ENCODE measurements around the gene RASGRP2.

The RASGRP2 gene

DNA sequence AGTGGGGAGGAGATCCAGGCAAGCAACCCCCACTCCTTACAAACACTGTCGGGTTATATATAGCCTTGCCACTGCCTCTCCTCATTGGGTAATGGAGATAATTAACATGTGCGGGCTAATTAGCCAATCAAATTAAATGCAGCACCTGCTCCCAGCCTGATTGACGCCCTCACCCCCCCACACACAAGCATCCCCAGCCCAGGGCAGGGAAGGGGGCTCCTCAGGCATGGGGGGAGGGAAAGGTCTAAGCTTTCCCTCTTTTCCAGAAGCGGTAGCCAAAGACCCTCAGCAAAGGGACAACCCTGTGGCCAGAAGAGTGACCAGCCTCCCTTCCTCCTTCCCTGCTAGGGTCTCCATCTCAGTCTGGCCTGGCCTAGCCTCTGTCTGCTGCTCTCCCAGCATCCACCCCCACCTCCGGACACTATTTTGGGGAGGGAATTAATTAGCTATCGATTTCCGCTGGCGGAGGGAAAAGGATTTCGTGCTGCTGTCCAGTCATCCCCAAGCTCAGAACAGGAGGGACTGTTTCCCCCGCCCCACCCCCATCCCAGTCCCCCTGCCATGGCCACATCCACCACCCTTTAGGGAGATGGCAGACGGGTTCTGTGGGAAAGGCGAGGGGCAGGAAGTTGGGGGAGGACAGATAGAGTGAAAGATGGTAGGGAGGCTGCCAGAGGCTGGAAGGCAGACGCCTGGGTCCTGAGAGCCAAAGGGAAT is 28.0 kb downstream of the RASGRP2 start:
- peaks cover 0 to 40% (median 35%) of the 10 kb centered on the region in 4 experiments for H3K4me1 ChIP-seq (ENCODE audit: control extremely low read depth in 1 of 4, control insufficient read depth in 4 of 4, insufficient read depth in 4 of 4, low read length in 3 of 4)
- POLR2A ChIA-PET = no interaction called here
- no peaks in the 10 kb centered on the region for H3K36me3 ChIP-seq (ENCODE audit: control insufficient read depth in 4 of 4, insufficient read depth in 4 of 4, low read length in 3 of 4)
- DNase-seq = no peak
- peaks cover 0 to 64% (median 28%) of the 10 kb centered on the region in 5 experiments for H3K27me3 ChIP-seq (replicated peaks in 2 of 5; ENCODE audit: control insufficient read depth in 4 of 5, insufficient read depth in 5 of 5, low read length in 4 of 5)
- H3K9me3 ChIP-seq (ENCODE audit: control extremely low read depth in 1 of 5, control insufficient read depth in 4 of 5, insufficient read depth in 2 of 5, low read depth in 1 of 5, low read length in 4 of 5) = no peaks in the 10 kb centered on the region
- H3K27ac ChIP-seq (ENCODE audit: insufficient read depth in 1 of 2, low read depth in 1 of 2, low read length in 2 of 2, poor library complexity in 1 of 2, severe bottlenecking in 2 of 2) = no peak overlapping the region
- 17% methylated on average over 4 of the region's 13 CpGs for WGBS (ENCODE audit: insufficient coverage)
- H3K4me3 ChIP-seq (ENCODE audit: control insufficient read depth in 1 of 7, extremely low read depth in 1 of 7, insufficient read depth in 4 of 7, low read depth in 2 of 7, low read length in 6 of 7) = peak overlapping the region in 1 of 7 experiments; percentile 26
- CTCF ChIA-PET = interaction anchor here (0.6 to 2.6 kb wide), 7 partner anchors 10 to 56 kb away, joined by 3 to 10 read pairs (median 5); partner anchors contain the start of gene RASGRP2

DNA sequence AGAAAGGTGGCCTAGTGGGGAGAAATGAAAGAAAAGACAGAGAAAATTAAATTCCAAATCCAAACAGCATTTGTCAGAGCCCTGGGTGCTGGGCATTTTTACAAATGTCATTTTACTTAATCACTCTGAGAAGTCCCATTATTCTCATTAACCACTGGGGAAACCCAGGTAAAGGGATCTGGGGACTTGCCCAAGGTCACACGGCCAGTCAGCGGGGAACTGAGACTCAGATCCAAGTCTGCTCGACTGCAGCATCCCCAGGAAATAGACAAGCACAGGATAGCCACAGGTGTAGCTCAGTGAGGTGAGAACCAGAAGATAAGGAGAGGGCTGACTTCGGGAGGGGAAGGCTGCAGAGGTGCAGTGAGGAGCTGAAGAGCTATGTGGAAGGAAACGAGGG is 28.8 kb downstream of the RASGRP2 start:
- Histone ChIP-seq H3K4me1 (ENCODE audit: control extremely low read depth in 1 of 4, control insufficient read depth in 4 of 4, insufficient read depth in 4 of 4, low read length in 3 of 4) (peaks cover 0 to 40% (median 37%) of the 10 kb centered on the region in 4 experiments), H3K27me3 (replicated peaks in 2 of 5; ENCODE audit: control insufficient read depth in 4 of 5, insufficient read depth in 5 of 5, low read length in 4 of 5) (peaks cover 0 to 67% (median 33%) of the 10 kb centered on the region in 5 experiments), H3K36me3 (ENCODE audit: control insufficient read depth in 4 of 4, insufficient read depth in 4 of 4, low read length in 3 of 4) (no peaks in the 10 kb centered on the region), H3K9me3 (ENCODE audit: control extremely low read depth in 1 of 5, control insufficient read depth in 4 of 5, insufficient read depth in 2 of 5, low read depth in 1 of 5, low read length in 4 of 5) (no peaks in the 10 kb centered on the region), H3K4me3 (ENCODE audit: control insufficient read depth in 1 of 7, extremely low read depth in 1 of 7, insufficient read depth in 4 of 7, low read depth in 2 of 7, low read length in 6 of 7) (no peak overlapping the region), H3K27ac (ENCODE audit: insufficient read depth in 1 of 2, low read depth in 1 of 2, low read length in 2 of 2, poor library complexity in 1 of 2, severe bottlenecking in 2 of 2) (no peak overlapping the region)
- 78% methylated on average over 5 of the region's 5 CpGs for WGBS (ENCODE audit: insufficient coverage)
- ChIA-PET POLR2A (no interaction called here), CTCF (interaction anchor here (0.6 to 2.6 kb wide), 4 partner anchors 10 to 27 kb away, joined by 3 to 10 read pairs (median 7); no protein-coding TSS in a partner anchor)
- DNase-seq = no peak

DNA sequence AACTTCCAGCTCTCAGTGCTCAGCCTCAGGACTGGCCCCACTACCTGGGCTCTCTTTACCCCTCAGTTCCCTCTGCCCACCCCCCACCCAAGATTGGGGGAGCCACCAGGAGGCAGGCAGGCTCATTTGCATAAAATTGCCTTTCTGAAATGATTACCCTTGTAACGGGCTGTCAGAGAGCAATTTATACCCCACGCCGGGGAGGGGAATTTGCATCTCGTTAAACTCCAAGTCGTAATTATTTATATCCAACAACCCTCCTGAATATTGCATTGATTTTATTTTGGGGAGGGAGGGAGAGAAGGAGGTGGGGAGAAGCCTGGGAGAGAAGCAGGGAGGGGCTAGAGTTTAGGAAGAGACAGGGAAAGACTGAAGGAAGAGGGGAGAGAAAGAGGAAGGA is 29.3 kb downstream of the RASGRP2 start:
- CTCF ChIA-PET = interaction anchor here (0.5 to 2.6 kb wide), 3 partner anchors 11 to 136 kb away, joined by 3 to 10 read pairs (median 3); no protein-coding TSS in a partner anchor
- WGBS (ENCODE audit: insufficient coverage) = no CpG with 5 or more reads among the region's 5 CpGs
- Histone ChIP-seq H3K36me3 (ENCODE audit: control insufficient read depth in 4 of 4, insufficient read depth in 4 of 4, low read length in 3 of 4) (no peaks in the 10 kb centered on the region), H3K9me3 (ENCODE audit: control extremely low read depth in 1 of 5, control insufficient read depth in 4 of 5, insufficient read depth in 2 of 5, low read depth in 1 of 5, low read length in 4 of 5) (no peaks in the 10 kb centered on the region), H3K27me3 (replicated peaks in 2 of 5; ENCODE audit: control insufficient read depth in 4 of 5, insufficient read depth in 5 of 5, low read length in 4 of 5) (peaks cover 0 to 69% (median 33%) of the 10 kb centered on the region in 5 experiments), H3K4me3 (ENCODE audit: control insufficient read depth in 1 of 7, extremely low read depth in 1 of 7, insufficient read depth in 4 of 7, low read depth in 2 of 7, low read length in 6 of 7) (no peak overlapping the region), H3K4me1 (ENCODE audit: control extremely low read depth in 1 of 4, control insufficient read depth in 4 of 4, insufficient read depth in 4 of 4, low read length in 3 of 4) (peaks cover 0 to 40% (median 37%) of the 10 kb centered on the region in 4 experiments), H3K27ac (ENCODE audit: insufficient read depth in 1 of 2, low read depth in 1 of 2, low read length in 2 of 2, poor library complexity in 1 of 2, severe bottlenecking in 2 of 2) (no peak overlapping the region)
- POLR2A ChIA-PET = no interaction called here
- DNase-seq = no peak

DNA sequence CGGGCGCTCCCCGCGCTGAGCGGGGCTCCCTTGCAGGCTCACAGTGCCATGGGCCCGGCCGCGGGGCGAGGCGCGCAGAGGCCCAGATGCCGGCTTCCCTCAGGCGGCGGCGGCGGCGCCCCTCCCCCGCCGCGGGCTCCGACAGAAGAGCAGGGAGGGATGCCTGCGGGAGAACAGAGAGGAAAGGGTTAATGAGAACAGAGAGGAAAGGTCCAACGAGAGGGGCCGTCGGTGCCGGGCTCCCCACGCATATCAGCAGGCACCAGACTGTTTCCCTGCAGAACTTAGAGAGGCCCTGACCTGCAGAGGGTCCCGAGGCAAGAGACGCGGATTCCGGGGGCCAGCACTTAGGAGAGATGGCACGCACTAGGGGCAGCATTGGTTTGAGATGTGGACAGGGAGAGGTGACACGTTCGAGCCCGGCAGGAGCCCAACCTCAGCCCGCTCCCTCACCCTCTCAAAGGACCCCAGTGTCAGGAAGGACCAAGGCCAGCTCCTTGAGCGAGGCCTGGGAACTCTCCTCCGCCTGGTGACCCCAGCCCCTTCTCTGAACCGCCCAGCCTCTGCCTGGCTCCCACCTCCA is 30.1 kb downstream of the RASGRP2 start:
- ChIA-PET POLR2A (no interaction called here), CTCF (interaction anchor here (0.5 to 0.7 kb wide), 2 partner anchors 25 to 135 kb away, joined by 3 read pairs; no protein-coding TSS in a partner anchor)
- H3K9me3 ChIP-seq (ENCODE audit: control extremely low read depth in 1 of 5, control insufficient read depth in 4 of 5, insufficient read depth in 2 of 5, low read depth in 1 of 5, low read length in 4 of 5) = no peaks in the 10 kb centered on the region
- no peaks in the 10 kb centered on the region for H3K36me3 ChIP-seq (ENCODE audit: control insufficient read depth in 4 of 4, insufficient read depth in 4 of 4, low read length in 3 of 4)
- H3K27ac ChIP-seq (ENCODE audit: insufficient read depth in 1 of 2, low read depth in 1 of 2, low read length in 2 of 2, poor library complexity in 1 of 2, severe bottlenecking in 2 of 2) = no peak overlapping the region
- WGBS (ENCODE audit: insufficient coverage) = 12% methylated on average over 32 of the region's 39 CpGs
- DNase-seq = peak in 1 of 3 donors; percentile 13
- H3K4me3 ChIP-seq (ENCODE audit: control insufficient read depth in 1 of 7, extremely low read depth in 1 of 7, insufficient read depth in 4 of 7, low read depth in 2 of 7, low read length in 6 of 7) = peak overlapping the region in 2 of 7 experiments; percentile 42
- H3K27me3 ChIP-seq (replicated peaks in 2 of 5; ENCODE audit: control insufficient read depth in 4 of 5, insufficient read depth in 5 of 5, low read length in 4 of 5) = peaks cover 0 to 73% (median 35%) of the 10 kb centered on the region in 5 experiments
- H3K4me1 ChIP-seq (ENCODE audit: control extremely low read depth in 1 of 4, control insufficient read depth in 4 of 4, insufficient read depth in 4 of 4, low read length in 3 of 4) = peaks cover 0 to 40% (median 37%) of the 10 kb centered on the region in 4 experiments

DNA sequence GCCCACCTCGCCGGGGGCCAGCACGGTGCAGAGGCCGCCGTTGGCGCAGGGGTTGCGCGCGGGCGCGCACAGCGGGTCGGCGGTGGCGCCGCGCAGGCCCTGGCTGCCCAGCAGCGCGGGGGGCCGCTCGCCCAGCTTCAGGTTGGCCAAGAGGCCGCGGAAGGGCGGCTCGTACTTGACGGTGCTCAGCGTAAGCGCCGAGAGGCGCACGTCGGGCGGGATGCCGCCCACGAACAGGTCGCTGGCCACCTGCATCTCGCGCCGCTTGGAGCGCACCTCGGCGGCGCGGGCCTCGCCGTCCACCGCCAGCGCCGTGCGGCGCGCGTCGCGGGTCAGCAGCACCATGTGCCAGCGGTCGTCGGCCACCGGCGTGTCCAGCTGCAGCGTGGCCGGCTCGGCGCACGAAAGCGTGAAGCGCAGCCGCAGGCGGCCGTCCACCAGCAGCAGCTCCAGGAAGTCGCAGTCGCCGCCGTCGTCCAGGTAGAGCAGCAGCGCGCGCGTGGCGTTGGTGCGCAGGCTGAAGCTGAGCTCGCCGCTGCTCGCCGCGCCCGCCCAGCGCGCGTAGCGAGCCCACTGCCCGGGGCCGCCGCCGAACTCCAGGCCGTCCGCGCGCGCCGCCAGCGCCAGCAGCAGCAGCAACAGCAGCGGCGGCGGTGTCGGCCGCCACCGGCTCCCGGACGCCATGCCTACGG is 30.8 kb downstream of the RASGRP2 start:
- CTCF ChIA-PET = no interaction called here
- POLR2A ChIA-PET = interaction anchor here (0.5 to 0.6 kb wide), 2 partner anchors 21 to 166 kb away, joined by 3 to 4 read pairs; no protein-coding TSS in a partner anchor
- H3K27ac ChIP-seq (ENCODE audit: insufficient read depth in 1 of 2, low read depth in 1 of 2, low read length in 2 of 2, poor library complexity in 1 of 2, severe bottlenecking in 2 of 2) = no peak overlapping the region

DNA sequence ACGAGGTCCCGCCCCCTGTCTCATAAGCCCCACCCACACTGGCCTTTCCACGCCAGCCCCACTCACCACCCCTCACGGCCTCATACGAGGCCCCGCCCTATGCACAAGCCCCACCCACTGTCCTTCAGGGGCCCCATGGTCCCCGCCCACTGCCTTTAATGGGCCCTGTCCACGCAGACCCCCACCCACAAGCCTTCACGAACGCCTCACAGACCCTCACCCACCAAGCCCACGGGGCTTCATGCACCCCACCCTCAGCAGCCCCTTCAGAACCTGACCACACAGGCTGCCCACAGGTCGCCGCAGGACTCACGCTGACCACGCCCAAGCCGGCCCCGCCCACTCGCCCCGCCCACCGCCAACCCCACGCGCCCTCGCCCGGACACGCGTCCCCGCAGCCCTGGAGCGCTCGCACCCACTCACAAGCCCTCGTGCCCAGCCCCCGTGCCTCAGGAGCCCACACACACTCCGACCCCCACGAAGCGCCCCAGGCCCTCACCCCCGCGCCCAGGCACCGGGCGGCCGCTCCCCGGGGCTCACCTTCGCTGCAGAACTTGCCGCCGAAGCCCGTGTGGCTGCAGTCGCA is 31.4 kb downstream of the RASGRP2 start:
- ChIA-PET POLR2A (no interaction called here), CTCF (no interaction called here)
- Histone ChIP-seq H3K36me3 (ENCODE audit: control insufficient read depth in 4 of 4, insufficient read depth in 4 of 4, low read length in 3 of 4) (no peaks in the 10 kb centered on the region), H3K27ac (ENCODE audit: insufficient read depth in 1 of 2, low read depth in 1 of 2, low read length in 2 of 2, poor library complexity in 1 of 2, severe bottlenecking in 2 of 2) (no peak overlapping the region), H3K4me3 (ENCODE audit: control insufficient read depth in 1 of 7, extremely low read depth in 1 of 7, insufficient read depth in 4 of 7, low read depth in 2 of 7, low read length in 6 of 7) (peak overlapping the region in 2 of 7 experiments; percentile 8 to 11), H3K4me1 (ENCODE audit: control extremely low read depth in 1 of 4, control insufficient read depth in 4 of 4, insufficient read depth in 4 of 4, low read length in 3 of 4) (peaks cover 0 to 40% (median 37%) of the 10 kb centered on the region in 4 experiments), H3K27me3 (replicated peaks in 2 of 5; ENCODE audit: control insufficient read depth in 4 of 5, insufficient read depth in 5 of 5, low read length in 4 of 5) (peaks cover 0 to 71% (median 35%) of the 10 kb centered on the region in 5 experiments), H3K9me3 (ENCODE audit: control extremely low read depth in 1 of 5, control insufficient read depth in 4 of 5, insufficient read depth in 2 of 5, low read depth in 1 of 5, low read length in 4 of 5) (no peaks in the 10 kb centered on the region)
- peak in 1 of 3 donors; percentile 14 for DNase-seq
- WGBS (ENCODE audit: insufficient coverage) = 9% methylated on average over 28 of the region's 45 CpGs

More for the DNA sequence above, 30.8 kb downstream of the RASGRP2 start:
- H3K27me3 ChIP-seq (replicated peaks in 2 of 5; ENCODE audit: control insufficient read depth in 4 of 5, insufficient read depth in 5 of 5, low read length in 4 of 5) = peaks cover 0 to 73% (median 35%) of the 10 kb centered on the region in 5 experiments
- WGBS (ENCODE audit: insufficient coverage) = 3% methylated on average over 89 of the region's 111 CpGs
- peak overlapping the region in 4 of 7 experiments; percentile 8 to 42 (median 15) for H3K4me3 ChIP-seq (ENCODE audit: control insufficient read depth in 1 of 7, extremely low read depth in 1 of 7, insufficient read depth in 4 of 7, low read depth in 2 of 7, low read length in 6 of 7)
- H3K4me1 ChIP-seq (ENCODE audit: control extremely low read depth in 1 of 4, control insufficient read depth in 4 of 4, insufficient read depth in 4 of 4, low read length in 3 of 4) = peaks cover 0 to 40% (median 37%) of the 10 kb centered on the region in 4 experiments
- no peaks in the 10 kb centered on the region for H3K9me3 ChIP-seq (ENCODE audit: control extremely low read depth in 1 of 5, control insufficient read depth in 4 of 5, insufficient read depth in 2 of 5, low read depth in 1 of 5, low read length in 4 of 5)
- DNase-seq = peak; percentile 54 to 83 (median 78)
- H3K36me3 ChIP-seq (ENCODE audit: control insufficient read depth in 4 of 4, insufficient read depth in 4 of 4, low read length in 3 of 4) = no peaks in the 10 kb centered on the region
